Hepatocyte (in vitro differentiated cells): ENCODE measurements around the gene TELO2.

Experiments used
- EZH2 ChIP-seq: fragments of 200-600 bp; sonication (generic); IDR thresholded peaks from 2 replicates; pipeline ENCODE4 v1.6.1; 2016; ENCODE audit warnings: antibody characterized with exemption, mild to moderate bottlenecking, borderline replicate concordance
- EZH2phosphoT487 ChIP-seq: fragments of 200-600 bp; sonication (generic); IDR thresholded peaks from one replicate; pipeline ENCODE4 v1.6.1; 2018; ENCODE audit warnings: antibody characterized with exemption, mild to moderate bottlenecking, low read depth, moderate library complexity; ENCODE audit not compliant: unreplicated experiment, severe bottlenecking
- TF ChIP-seq, protein P1 (sequence below): fragments of 200-600 bp; sonication (generic); IDR thresholded peaks from 2 replicates; pipeline ENCODE4 v1.5.1; 2016; ENCODE audit warnings: antibody characterized with exemption, mild to moderate bottlenecking; ENCODE audit not compliant: poor library complexity

DNA sequence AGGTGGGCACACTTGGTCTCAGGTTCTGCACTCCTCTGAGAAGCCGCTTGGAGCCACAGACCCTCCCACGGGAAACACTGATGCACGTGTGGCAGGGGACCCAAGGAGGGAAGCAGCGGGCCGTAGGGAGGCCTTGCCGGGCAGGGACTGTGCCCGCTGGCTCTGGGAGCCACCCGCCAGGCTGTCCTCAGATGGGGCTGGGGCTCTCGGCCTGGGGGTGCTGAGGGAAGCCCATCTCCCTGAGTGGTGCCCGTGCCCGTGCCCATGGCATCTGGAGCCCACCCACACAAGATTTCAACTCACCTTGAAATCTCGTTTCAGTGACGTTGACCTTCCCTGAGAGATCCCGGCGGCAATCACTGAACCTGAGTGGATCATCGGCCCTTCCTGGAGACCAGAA is 36.2 kb upstream of the TELO2 start:
- TF ChIP-seq, protein P1, sequence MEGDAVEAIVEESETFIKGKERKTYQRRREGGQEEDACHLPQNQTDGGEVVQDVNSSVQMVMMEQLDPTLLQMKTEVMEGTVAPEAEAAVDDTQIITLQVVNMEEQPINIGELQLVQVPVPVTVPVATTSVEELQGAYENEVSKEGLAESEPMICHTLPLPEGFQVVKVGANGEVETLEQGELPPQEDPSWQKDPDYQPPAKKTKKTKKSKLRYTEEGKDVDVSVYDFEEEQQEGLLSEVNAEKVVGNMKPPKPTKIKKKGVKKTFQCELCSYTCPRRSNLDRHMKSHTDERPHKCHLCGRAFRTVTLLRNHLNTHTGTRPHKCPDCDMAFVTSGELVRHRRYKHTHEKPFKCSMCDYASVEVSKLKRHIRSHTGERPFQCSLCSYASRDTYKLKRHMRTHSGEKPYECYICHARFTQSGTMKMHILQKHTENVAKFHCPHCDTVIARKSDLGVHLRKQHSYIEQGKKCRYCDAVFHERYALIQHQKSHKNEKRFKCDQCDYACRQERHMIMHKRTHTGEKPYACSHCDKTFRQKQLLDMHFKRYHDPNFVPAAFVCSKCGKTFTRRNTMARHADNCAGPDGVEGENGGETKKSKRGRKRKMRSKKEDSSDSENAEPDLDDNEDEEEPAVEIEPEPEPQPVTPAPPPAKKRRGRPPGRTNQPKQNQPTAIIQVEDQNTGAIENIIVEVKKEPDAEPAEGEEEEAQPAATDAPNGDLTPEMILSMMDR, result no peak
- TF ChIP-seq EZH2phosphoT487 (no peak), EZH2 (no peak)
